IMR-90 (cell line): Measurements from ENCODE around the gene LGSN.

Experiments
- CTCF ChIP-seq: conservative IDR thresholded peaks from 2 replicates; pipeline ENCODE4 v1.5.1; 2012; ENCODE audit warnings: mild to moderate bottlenecking, low read depth, low read length, improper control_type of control experiment
- FOS ChIP-seq: fragments of 150-350 bp; IDR thresholded peaks from 2 replicates; pipeline ENCODE4 v1.6.1; 2016; ENCODE audit warnings: low read depth, low read length
- MXI1 ChIP-seq: IDR thresholded peaks from 2 replicates; pipeline ENCODE4 v1.6.1; 2012; ENCODE audit warnings: low read depth, mild to moderate bottlenecking, low read length, moderate library complexity, borderline replicate concordance
- NFE2L2 ChIP-seq: fragments of 150-350 bp; IDR thresholded peaks from 2 replicates; pipeline ENCODE4 v1.6.1; 2016; ENCODE audit warnings: low read depth, mild to moderate bottlenecking, low read length
- POLR2A ChIP-seq: IDR thresholded peaks from 2 replicates; pipeline ENCODE4 v1.6.1; 2012; ENCODE audit warnings: mild to moderate bottlenecking, low read depth, low read length
- USF2 ChIP-seq: fragments of 150-350 bp; IDR thresholded peaks from 2 replicates; pipeline ENCODE4 v1.6.1; 2017; ENCODE audit warnings: mild to moderate bottlenecking, antibody characterized with exemption, low read length, low read depth

GRCh38 chr6:63272397-63272796 lies 47.4 kb downstream of the LGSN start:
- TF ChIP-seq CTCF (peak; percentile 47), POLR2A (no peak), MXI1 (no peak), NFE2L2 (no peak), FOS (no peak), USF2 (no peak)
